Measurements from ENCODE around the gene OCEL1.

DNA sequence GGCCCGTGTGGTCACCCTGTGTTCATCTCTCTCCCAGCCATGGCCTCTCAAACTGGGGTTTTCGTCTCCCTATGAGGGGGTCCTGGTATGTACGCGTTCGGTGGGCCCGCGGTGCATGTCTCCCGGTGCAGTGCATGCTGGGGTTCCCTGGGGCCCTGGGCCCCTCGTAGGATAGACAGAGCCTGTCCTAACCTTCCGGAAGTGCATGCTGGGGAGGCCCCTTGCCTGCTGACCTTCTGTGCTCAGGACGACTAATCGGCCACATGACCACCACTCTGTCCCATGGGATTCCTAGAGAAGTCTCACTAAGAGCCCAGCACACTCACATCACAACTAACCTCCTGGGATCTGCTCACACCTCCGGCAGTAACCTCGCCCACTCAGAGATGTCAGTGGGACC lies 15.7 kb upstream of the OCEL1 start:
- TF ChIP-seq, protein P1, sequence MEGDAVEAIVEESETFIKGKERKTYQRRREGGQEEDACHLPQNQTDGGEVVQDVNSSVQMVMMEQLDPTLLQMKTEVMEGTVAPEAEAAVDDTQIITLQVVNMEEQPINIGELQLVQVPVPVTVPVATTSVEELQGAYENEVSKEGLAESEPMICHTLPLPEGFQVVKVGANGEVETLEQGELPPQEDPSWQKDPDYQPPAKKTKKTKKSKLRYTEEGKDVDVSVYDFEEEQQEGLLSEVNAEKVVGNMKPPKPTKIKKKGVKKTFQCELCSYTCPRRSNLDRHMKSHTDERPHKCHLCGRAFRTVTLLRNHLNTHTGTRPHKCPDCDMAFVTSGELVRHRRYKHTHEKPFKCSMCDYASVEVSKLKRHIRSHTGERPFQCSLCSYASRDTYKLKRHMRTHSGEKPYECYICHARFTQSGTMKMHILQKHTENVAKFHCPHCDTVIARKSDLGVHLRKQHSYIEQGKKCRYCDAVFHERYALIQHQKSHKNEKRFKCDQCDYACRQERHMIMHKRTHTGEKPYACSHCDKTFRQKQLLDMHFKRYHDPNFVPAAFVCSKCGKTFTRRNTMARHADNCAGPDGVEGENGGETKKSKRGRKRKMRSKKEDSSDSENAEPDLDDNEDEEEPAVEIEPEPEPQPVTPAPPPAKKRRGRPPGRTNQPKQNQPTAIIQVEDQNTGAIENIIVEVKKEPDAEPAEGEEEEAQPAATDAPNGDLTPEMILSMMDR (IDR thresholded peaks at IDR 0.05): no peak
- TF ChIP-seq POLR2A (IDR thresholded peaks at IDR 0.05) (no peak), POLR2AphosphoS5 (IDR thresholded peaks at IDR 0.05) (no peak), EP300 (IDR thresholded peaks at IDR 0.05) (no peak)

Data from stomach (tissue), 4 donors.